ENCODE measurements around the gene GAREM1.

- TF ChIP-seq, protein P1, sequence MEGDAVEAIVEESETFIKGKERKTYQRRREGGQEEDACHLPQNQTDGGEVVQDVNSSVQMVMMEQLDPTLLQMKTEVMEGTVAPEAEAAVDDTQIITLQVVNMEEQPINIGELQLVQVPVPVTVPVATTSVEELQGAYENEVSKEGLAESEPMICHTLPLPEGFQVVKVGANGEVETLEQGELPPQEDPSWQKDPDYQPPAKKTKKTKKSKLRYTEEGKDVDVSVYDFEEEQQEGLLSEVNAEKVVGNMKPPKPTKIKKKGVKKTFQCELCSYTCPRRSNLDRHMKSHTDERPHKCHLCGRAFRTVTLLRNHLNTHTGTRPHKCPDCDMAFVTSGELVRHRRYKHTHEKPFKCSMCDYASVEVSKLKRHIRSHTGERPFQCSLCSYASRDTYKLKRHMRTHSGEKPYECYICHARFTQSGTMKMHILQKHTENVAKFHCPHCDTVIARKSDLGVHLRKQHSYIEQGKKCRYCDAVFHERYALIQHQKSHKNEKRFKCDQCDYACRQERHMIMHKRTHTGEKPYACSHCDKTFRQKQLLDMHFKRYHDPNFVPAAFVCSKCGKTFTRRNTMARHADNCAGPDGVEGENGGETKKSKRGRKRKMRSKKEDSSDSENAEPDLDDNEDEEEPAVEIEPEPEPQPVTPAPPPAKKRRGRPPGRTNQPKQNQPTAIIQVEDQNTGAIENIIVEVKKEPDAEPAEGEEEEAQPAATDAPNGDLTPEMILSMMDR (IDR thresholded peaks at IDR 0.05; ENCODE audit: borderline replicate concordance, extremely low read depth, low read length, poor library complexity, severe bottlenecking): no peak
- TF ChIP-seq EZH2 (IDR thresholded peaks at IDR 0.05; ENCODE audit: borderline replicate concordance, low read depth, low read length, severe bottlenecking): no peak
Observed at GRCh38 chr18:32317651-32318050, 153.0 kb downstream of the GAREM1 start.

Data from DND-41 (cell line).